SK-N-SH treated with all-trans-retinoic acid at 6 μM for 48 hours (cell line): ENCODE measurements around the gene ARID3B.

Experiments used
- ARNTL ChIP-seq: fragments of 450-650 bp; formaldehyde crosslinking; IDR thresholded peaks from 2 replicates; pipeline ENCODE4 v1.5.0; 2020; ENCODE audit warnings: low read depth, mild to moderate bottlenecking, moderate library complexity, borderline replicate concordance
- CREB5 ChIP-seq: fragments of 250-450 bp; sonication (Bioruptor Pico); IDR thresholded peaks from 2 replicates; pipeline ENCODE4 v1.5.1; 2020; ENCODE audit warnings: low read depth, mild to moderate bottlenecking, moderate library complexity
- OSR1 ChIP-seq: fragments of 250-450 bp; sonication (Bioruptor Pico); IDR thresholded peaks from 2 replicates; pipeline ENCODE4 v1.8.0; 2022; ENCODE audit warnings: moderate library complexity, mild to moderate bottlenecking, inconsistent platforms
- RARB ChIP-seq: fragments of 250-450 bp; sonication (Bioruptor Pico); IDR thresholded peaks from 2 replicates; pipeline ENCODE4 v1.8.0; 2021; ENCODE audit warnings: mild to moderate bottlenecking, moderate library complexity
- TCF4 ChIP-seq: fragments of 250-450 bp; sonication (Bioruptor Pico); IDR thresholded peaks from 2 replicates; pipeline ENCODE4 v1.8.0; 2021; ENCODE audit warnings: mild to moderate bottlenecking, moderate library complexity, borderline replicate concordance
- TOX ChIP-seq: fragments of 250-450 bp; sonication (Bioruptor Pico); IDR thresholded peaks from 2 replicates; pipeline ENCODE4 v1.8.0; 2021; ENCODE audit warnings: mild to moderate bottlenecking, moderate library complexity, borderline replicate concordance
- ZNF8 ChIP-seq: fragments of 450-650 bp; formaldehyde crosslinking; IDR thresholded peaks from 2 replicates; pipeline ENCODE4 v1.5.0; 2020; ENCODE audit warnings: mild to moderate bottlenecking, moderate library complexity
- TF ChIP-seq, protein P1 (sequence below): fragments of 250-450 bp; sonication (Bioruptor Pico); IDR thresholded peaks from 2 replicates; pipeline ENCODE4 v1.8.0; 2020; ENCODE audit warnings: mild to moderate bottlenecking, moderate library complexity, borderline replicate concordance
- TF ChIP-seq, protein P2 (sequence below): fragments of 250-450 bp; sonication (Bioruptor Pico); IDR thresholded peaks from 2 replicates; pipeline ENCODE4 v1.5.0; 2020; ENCODE audit warnings: mild to moderate bottlenecking, moderate library complexity

- TF ChIP-seq, protein P1, sequence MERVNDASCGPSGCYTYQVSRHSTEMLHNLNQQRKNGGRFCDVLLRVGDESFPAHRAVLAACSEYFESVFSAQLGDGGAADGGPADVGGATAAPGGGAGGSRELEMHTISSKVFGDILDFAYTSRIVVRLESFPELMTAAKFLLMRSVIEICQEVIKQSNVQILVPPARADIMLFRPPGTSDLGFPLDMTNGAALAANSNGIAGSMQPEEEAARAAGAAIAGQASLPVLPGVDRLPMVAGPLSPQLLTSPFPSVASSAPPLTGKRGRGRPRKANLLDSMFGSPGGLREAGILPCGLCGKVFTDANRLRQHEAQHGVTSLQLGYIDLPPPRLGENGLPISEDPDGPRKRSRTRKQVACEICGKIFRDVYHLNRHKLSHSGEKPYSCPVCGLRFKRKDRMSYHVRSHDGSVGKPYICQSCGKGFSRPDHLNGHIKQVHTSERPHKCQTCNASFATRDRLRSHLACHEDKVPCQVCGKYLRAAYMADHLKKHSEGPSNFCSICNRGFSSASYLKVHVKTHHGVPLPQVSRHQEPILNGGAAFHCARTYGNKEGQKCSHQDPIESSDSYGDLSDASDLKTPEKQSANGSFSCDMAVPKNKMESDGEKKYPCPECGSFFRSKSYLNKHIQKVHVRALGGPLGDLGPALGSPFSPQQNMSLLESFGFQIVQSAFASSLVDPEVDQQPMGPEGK (CRISPR knock-in tag), result no peak
- no peak for TF ChIP-seq RARB
- TF ChIP-seq ZNF8 (CRISPR knock-in tag), result no peak
- TF ChIP-seq CREB5 (CRISPR knock-in tag), result no peak
- no peak for TF ChIP-seq TOX (CRISPR knock-in tag)
- TF ChIP-seq OSR1, result no peak
- no peak for TF ChIP-seq ARNTL (CRISPR knock-in tag)
- TF ChIP-seq, protein P2, sequence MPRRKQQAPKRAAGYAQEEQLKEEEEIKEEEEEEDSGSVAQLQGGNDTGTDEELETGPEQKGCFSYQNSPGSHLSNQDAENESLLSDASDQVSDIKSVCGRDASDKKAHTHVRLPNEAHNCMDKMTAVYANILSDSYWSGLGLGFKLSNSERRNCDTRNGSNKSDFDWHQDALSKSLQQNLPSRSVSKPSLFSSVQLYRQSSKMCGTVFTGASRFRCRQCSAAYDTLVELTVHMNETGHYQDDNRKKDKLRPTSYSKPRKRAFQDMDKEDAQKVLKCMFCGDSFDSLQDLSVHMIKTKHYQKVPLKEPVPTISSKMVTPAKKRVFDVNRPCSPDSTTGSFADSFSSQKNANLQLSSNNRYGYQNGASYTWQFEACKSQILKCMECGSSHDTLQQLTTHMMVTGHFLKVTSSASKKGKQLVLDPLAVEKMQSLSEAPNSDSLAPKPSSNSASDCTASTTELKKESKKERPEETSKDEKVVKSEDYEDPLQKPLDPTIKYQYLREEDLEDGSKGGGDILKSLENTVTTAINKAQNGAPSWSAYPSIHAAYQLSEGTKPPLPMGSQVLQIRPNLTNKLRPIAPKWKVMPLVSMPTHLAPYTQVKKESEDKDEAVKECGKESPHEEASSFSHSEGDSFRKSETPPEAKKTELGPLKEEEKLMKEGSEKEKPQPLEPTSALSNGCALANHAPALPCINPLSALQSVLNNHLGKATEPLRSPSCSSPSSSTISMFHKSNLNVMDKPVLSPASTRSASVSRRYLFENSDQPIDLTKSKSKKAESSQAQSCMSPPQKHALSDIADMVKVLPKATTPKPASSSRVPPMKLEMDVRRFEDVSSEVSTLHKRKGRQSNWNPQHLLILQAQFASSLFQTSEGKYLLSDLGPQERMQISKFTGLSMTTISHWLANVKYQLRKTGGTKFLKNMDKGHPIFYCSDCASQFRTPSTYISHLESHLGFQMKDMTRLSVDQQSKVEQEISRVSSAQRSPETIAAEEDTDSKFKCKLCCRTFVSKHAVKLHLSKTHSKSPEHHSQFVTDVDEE (CRISPR knock-in tag), result no peak
- no peak for TF ChIP-seq TCF4 (CRISPR knock-in tag)
Measured at GRCh38 chr15:74603789-74604705, 63.0 kb downstream of the ARID3B start.
